Measurements from ENCODE around the gene TBL1XR1. TPM values are rescaled to one million over a fixed set of nuclear protein-coding genes. Genes with fewer than 3 reads are reported as not detected.

TBL1XR1 gene
- total RNA-seq, 1 donor from 2014 or later: 102 TPM

DNA sequence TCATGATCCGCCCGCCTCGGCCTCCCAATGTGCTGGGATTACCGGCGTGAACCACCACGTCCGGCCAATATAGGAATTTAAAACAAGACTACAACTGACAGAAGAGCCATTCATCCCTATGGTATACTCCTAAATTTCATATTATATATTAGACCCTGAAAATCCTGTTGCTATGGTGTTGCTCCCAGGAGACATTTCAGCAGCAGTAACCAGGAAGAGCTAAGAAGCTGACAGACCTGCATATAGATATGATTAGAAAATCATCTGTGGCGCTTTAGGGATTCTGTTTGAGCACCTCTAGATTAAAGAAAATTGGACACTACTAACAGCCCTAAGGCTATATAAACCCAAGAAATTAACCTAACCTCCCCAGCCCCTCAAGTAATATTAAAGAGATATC lies 38.8 kb downstream of the TBL1XR1 start:
- no peaks in the 10 kb centered on the region for H3K27me3 ChIP-seq (ENCODE audit: low read depth)
- peaks cover 10% of the 10 kb centered on the region for H3K36me3 ChIP-seq
- intact Hi-C loops (cut with micrococcal nuclease): no loop called here
- no peak overlapping the region for H3K4me3 ChIP-seq
- TF ChIP-seq, protein P1, sequence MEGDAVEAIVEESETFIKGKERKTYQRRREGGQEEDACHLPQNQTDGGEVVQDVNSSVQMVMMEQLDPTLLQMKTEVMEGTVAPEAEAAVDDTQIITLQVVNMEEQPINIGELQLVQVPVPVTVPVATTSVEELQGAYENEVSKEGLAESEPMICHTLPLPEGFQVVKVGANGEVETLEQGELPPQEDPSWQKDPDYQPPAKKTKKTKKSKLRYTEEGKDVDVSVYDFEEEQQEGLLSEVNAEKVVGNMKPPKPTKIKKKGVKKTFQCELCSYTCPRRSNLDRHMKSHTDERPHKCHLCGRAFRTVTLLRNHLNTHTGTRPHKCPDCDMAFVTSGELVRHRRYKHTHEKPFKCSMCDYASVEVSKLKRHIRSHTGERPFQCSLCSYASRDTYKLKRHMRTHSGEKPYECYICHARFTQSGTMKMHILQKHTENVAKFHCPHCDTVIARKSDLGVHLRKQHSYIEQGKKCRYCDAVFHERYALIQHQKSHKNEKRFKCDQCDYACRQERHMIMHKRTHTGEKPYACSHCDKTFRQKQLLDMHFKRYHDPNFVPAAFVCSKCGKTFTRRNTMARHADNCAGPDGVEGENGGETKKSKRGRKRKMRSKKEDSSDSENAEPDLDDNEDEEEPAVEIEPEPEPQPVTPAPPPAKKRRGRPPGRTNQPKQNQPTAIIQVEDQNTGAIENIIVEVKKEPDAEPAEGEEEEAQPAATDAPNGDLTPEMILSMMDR (IDR thresholded peaks at IDR 0.05; ENCODE audit: borderline replicate concordance): no peak
- peaks cover 61% of the 10 kb centered on the region for H3K4me1 ChIP-seq
- no peaks in the 10 kb centered on the region for H3K9me3 ChIP-seq (replicated peaks)
- no peak overlapping the region for H3K27ac ChIP-seq (replicated peaks)
- no peak for DNase-seq

DNA sequence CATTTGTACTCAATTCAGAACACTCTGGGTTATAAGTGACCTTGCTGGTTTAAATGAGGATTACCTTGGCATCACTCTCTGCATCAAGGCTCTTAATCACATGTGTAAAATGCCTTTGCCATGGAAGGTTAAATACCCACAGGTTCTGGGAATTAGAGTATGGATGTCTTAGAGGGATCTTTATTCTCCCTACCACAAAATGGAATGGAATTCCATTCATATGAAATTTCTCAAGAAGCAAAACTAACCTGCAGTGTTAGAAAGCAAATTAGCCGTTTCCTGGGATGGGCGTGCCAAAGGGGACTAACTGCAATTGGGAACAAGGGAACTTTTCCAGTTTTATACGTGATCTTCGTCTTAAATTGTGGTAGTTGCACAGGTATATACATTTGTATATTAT lies 39.8 kb downstream of the TBL1XR1 start:
- intact Hi-C loops (cut with micrococcal nuclease): no loop called here
- Histone ChIP-seq H3K4me1 (peaks cover 59% of the 10 kb centered on the region), H3K9me3 (replicated peaks) (no peaks in the 10 kb centered on the region), H3K36me3 (peaks cover 10% of the 10 kb centered on the region), H3K4me3 (no peak overlapping the region), H3K27ac (replicated peaks) (no peak overlapping the region), H3K27me3 (ENCODE audit: low read depth) (no peaks in the 10 kb centered on the region)
- DNase-seq: no peak
- TF ChIP-seq, protein P1 (IDR thresholded peaks at IDR 0.05; ENCODE audit: borderline replicate concordance): no peak

DNA sequence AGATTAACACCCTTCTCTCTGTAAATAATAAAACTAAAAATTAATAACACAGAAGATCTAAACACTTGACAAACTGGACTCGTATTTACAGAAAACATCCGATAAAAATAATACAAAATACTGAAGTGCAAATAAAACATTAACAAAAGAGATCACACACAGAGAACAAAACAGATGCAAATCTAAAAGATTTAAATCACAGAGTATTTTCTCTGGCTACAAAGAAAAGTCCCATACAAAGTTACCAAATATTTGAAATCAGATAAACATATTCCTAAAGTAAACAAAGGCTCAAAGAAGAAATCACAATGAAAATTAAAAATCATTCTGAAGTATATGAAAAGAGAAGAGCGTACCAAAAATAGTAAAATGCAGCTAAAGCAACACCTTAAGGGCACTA lies 42.5 kb downstream of the TBL1XR1 start:
- H3K4me3 ChIP-seq: no peak overlapping the region
- no peaks in the 10 kb centered on the region for H3K27me3 ChIP-seq (ENCODE audit: low read depth)
- DNase-seq: no peak
- H3K4me1 ChIP-seq: peaks cover 77% of the 10 kb centered on the region
- intact Hi-C loops (cut with micrococcal nuclease): no loop called here
- H3K36me3 ChIP-seq: no peaks in the 10 kb centered on the region
- H3K27ac ChIP-seq (replicated peaks): no peak overlapping the region
- TF ChIP-seq, protein P1 (IDR thresholded peaks at IDR 0.05; ENCODE audit: borderline replicate concordance): no peak
- H3K9me3 ChIP-seq (replicated peaks): no peaks in the 10 kb centered on the region

DNA sequence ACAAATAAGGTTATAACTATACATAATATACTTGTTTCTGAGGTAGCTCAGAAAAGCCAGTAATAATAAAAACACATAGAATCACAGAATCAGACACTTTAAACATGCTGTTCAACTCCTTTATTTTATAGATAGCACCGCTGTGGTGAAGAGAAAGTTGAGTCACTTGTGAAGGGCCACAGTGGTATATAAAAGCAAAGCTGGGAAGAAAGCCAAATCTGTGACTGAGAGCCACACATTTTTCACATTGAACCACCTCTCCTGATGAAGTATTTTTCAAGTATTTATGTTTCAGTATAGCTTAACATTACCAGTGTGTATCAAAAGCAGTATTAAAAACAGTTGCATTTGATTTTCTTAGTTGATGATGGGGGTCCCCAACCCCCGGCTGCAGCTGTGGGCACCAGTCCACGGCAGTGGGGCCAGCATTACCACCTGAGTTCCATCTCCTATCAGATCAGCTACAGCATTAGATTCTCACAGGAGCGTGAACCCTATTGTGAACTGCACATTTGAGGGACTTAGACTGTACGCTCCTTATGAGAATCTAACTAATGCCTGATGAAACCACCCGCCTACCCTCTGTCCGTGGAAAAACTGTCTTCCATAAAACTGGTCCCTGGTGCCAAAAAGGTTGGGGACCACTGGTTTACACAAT lies 46.2 kb downstream of the TBL1XR1 start:
- H3K9me3 ChIP-seq (replicated peaks): no peaks in the 10 kb centered on the region
- no peaks in the 10 kb centered on the region for H3K36me3 ChIP-seq
- H3K4me3 ChIP-seq: no peak overlapping the region
- peak overlapping the region; percentile 37 for H3K27ac ChIP-seq (replicated peaks)
- H3K27me3 ChIP-seq (ENCODE audit: low read depth): no peaks in the 10 kb centered on the region
- DNase-seq: no peak
- peaks cover 87% of the 10 kb centered on the region for H3K4me1 ChIP-seq
- TF ChIP-seq, protein P1 (IDR thresholded peaks at IDR 0.05; ENCODE audit: borderline replicate concordance): no peak
- intact Hi-C loops (cut with micrococcal nuclease): no loop called here

DNA sequence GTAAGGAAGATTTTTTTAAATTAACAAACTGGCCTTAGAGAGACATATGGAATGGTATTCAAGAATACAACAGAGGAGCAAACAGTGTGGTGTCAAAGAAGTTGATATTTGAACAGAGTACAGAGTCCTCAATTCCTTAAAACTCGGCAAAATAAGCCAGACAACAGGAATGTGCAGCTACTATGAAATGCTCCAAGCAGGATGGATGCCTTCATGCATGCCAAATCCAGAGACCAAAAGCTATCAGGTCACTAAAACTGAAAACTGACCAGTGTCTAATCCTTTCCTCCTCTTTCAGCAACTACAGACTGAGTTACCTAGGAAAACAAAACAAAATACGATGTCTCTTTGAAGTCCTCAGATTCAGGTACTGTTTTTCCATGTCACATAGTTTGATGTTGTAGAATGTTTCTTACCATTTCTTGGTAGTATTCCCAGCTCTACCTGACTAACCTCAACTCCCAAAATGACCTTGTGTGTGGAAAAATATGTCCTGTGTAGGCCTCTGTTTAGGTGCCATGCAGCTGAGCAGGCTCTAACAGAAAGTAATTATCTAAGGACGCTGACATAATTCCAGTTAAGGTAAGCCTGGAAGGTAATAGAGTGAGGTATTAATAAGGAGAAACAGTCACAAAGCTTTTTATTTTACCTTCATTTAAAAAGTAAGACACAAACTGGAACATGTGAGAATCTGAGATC lies 46.9 kb downstream of the TBL1XR1 start:
- Histone ChIP-seq H3K4me3 (no peak overlapping the region), H3K27me3 (ENCODE audit: low read depth) (no peaks in the 10 kb centered on the region), H3K9me3 (replicated peaks) (no peaks in the 10 kb centered on the region), H3K27ac (replicated peaks) (peak overlapping the region; percentile 37), H3K4me1 (peaks cover 91% of the 10 kb centered on the region), H3K36me3 (no peaks in the 10 kb centered on the region)
- TF ChIP-seq, protein P1 (IDR thresholded peaks at IDR 0.05; ENCODE audit: borderline replicate concordance): no peak
- no peak for DNase-seq
- intact Hi-C loops (cut with micrococcal nuclease): no loop called here

Measured in left ventricle myocardium inferior (tissue), 1 donor.